GM10248 (cell line): ENCODE results near the gene HRH1.
"Not testable (repeated sequence)": the region's sequence is repeated elsewhere in the genome, so short reads cannot be mapped to it uniquely, and the experiment has no call there.

ENCODE experiments used
- CTCF ChIA-PET: fragments of 300-600 bp; sonication (Branson Sonifier 250); formaldehyde crosslinking; extraction: SDS; loops from one replicate; lab custom pipeline; 2021; ENCODE audit warnings: antibody characterized with exemption; lab: Yijun Ruan, JAX
- POLR2A ChIA-PET: fragments of 350-650 bp; sonication (Branson Sonifier 250); formaldehyde crosslinking; extraction: SDS; loops from one replicate; lab custom pipeline; 2020; ENCODE audit warnings: antibody characterized with exemption; lab: Yijun Ruan, JAX
- DNase-seq: peaks from one replicate; pipeline ENCODE4 v3.0.0; 2012; ENCODE audit errors: extremely low spot score
- CTCF ChIP-seq: IDR thresholded peaks from 2 replicates; pipeline ENCODE4 v1.5.1; 2012; ENCODE audit warnings: mild to moderate bottlenecking, low read depth; ENCODE audit errors: extremely low read depth, missing control alignments, control extremely low read depth

HRH1 gene

GRCh38 chr3:11154036-11154952 lies at the start of gene HRH1:
Gene HRH1, plus strand, starts transcription at chr3:11154493. Its CDS starts 104,545 bp downstream, at chr3:11259038.
- no peak for TF ChIP-seq CTCF
- POLR2A ChIA-PET = no interaction called here
- no peak for DNase-seq
- CTCF ChIA-PET = no interaction called here

GRCh38 chr3:11113316-11113715 lies 41.0 kb upstream of the HRH1 start:
- DNase-seq, CTCF ChIA-PET, POLR2A ChIA-PET: not testable (repeated sequence)

GRCh38 chr3:11115548-11115947 lies 38.7 kb upstream of the HRH1 start:
- no peak for TF ChIP-seq CTCF
- DNase-seq = no peak
- CTCF ChIA-PET = no interaction called here
- POLR2A ChIA-PET = no interaction called here

- TF ChIP-seq CTCF = no peak
- no peak for DNase-seq
- POLR2A ChIA-PET = no interaction called here
- CTCF ChIA-PET = no interaction called here
These were observed 37.8 kb upstream of the HRH1 start for GRCh38 chr3:11116336-11117059.

- no peak for DNase-seq
- CTCF ChIA-PET = no interaction called here
- POLR2A ChIA-PET = no interaction called here
- no peak for TF ChIP-seq CTCF
These were observed 36.7 kb upstream of the HRH1 start for GRCh38 chr3:11117591-11117990.

- no peak for DNase-seq
- POLR2A ChIA-PET = no interaction called here
These were observed 36.1 kb upstream of the HRH1 start for GRCh38 chr3:11118181-11118682.

More at GRCh38 chr3:11118181-11118682, 36.1 kb upstream of the HRH1 start:
- TF ChIP-seq CTCF = no peak
- CTCF ChIA-PET = no interaction called here
